ENCODE results near the gene LIX1L.

LIX1L gene

GRCh38 chr1:145996433-145997015 lies 38.7 kb upstream of the LIX1L start, which contains the start of gene TXNIP:
TXNIP (minus strand) TSS chr1:145996579; CDS start chr1:145996266, 313 bp downstream.
- TF ChIP-seq SIN3A (IDR thresholded peaks at IDR 0.05; ENCODE audit: borderline replicate concordance, insufficient read depth, low read length) (peak; percentile 91; the same call in 1 of the 2 replicates), REST (IDR thresholded peaks at IDR 0.05; ENCODE audit: insufficient read depth in 1 of 2, low read depth in 2 of 2, low read length in 2 of 2) (no peak; a peak in 1 of 4 replicates), TAF1 (IDR thresholded peaks at IDR 0.05; ENCODE audit: borderline replicate concordance, insufficient read depth, low read length) (peak; percentile 76; the same call in 1 of the 2 replicates), FOXP2 (optimal IDR thresholded peaks at IDR 0.05; ENCODE audit: borderline replicate concordance, extremely low read depth, extremely low read length, insufficient read depth) (peak; percentile 99), POLR2AphosphoS5 (IDR thresholded peaks at IDR 0.05; ENCODE audit: low read depth, low read length) (peak; percentile 94)

GRCh38 chr1:145995964-145996432 lies 38.2 kb upstream of the LIX1L start:
- TF ChIP-seq FOXP2 (optimal IDR thresholded peaks at IDR 0.05; ENCODE audit: borderline replicate concordance, extremely low read depth, extremely low read length, insufficient read depth), result no peak
- no peak for TF ChIP-seq SIN3A (IDR thresholded peaks at IDR 0.05; ENCODE audit: borderline replicate concordance, insufficient read depth, low read length)
- no peak for TF ChIP-seq TAF1 (IDR thresholded peaks at IDR 0.05; ENCODE audit: borderline replicate concordance, insufficient read depth, low read length)
- TF ChIP-seq REST (IDR thresholded peaks at IDR 0.05; ENCODE audit: insufficient read depth in 1 of 2, low read depth in 2 of 2, low read length in 2 of 2), result no peak
- no peak for TF ChIP-seq POLR2AphosphoS5 (IDR thresholded peaks at IDR 0.05; ENCODE audit: low read depth, low read length)

GRCh38 chr1:145995148-145995881 lies 37.5 kb upstream of the LIX1L start:
- no peak for TF ChIP-seq TAF1 (IDR thresholded peaks at IDR 0.05; ENCODE audit: borderline replicate concordance, insufficient read depth, low read length)
- no peak for TF ChIP-seq FOXP2 (optimal IDR thresholded peaks at IDR 0.05; ENCODE audit: borderline replicate concordance, extremely low read depth, extremely low read length, insufficient read depth)
- no peak for TF ChIP-seq POLR2AphosphoS5 (IDR thresholded peaks at IDR 0.05; ENCODE audit: low read depth, low read length)
- no peak for TF ChIP-seq REST (IDR thresholded peaks at IDR 0.05; ENCODE audit: insufficient read depth in 1 of 2, low read depth in 2 of 2, low read length in 2 of 2)
- TF ChIP-seq SIN3A (IDR thresholded peaks at IDR 0.05; ENCODE audit: borderline replicate concordance, insufficient read depth, low read length), result no peak

DNA sequence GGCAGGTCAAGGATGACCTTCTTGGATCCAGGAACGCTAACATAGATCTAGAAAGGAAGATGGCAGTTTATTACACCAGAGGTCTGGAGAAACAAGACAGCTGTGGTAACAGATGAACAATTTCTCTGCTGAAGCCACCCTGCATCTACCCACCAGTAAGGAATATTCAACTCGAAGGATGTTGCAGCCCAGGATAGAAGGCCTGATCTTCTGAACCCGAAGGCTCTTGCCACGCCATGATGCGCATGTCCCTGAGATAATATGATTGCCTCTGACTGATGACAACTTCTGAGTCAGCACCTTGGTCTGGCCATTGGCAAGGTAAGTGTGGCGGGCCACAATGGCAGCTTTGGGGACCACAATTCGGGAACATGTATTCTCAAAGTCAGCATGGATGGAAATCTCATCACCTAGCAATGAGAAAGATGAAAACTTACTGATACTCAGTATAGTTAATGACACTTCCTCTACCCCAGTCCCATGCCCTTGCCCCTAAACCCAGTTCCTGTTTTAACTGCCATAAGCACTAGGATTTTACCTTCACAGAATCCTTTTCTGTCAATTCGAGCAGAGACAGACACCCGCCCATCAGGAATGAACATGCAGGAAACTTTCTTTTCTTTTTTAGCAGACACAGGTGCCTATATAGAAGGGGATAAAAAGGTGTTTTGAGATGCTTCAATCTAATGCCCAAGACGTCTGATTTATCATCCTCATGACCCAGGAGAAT lies 36.7 kb upstream of the LIX1L start:
- TF ChIP-seq POLR2AphosphoS5 (IDR thresholded peaks at IDR 0.05; ENCODE audit: low read depth, low read length) (no peak), FOXP2 (optimal IDR thresholded peaks at IDR 0.05; ENCODE audit: borderline replicate concordance, extremely low read depth, extremely low read length, insufficient read depth) (no peak), SIN3A (IDR thresholded peaks at IDR 0.05; ENCODE audit: borderline replicate concordance, insufficient read depth, low read length) (no peak), REST (IDR thresholded peaks at IDR 0.05; ENCODE audit: insufficient read depth in 1 of 2, low read depth in 2 of 2, low read length in 2 of 2) (no peak), TAF1 (IDR thresholded peaks at IDR 0.05; ENCODE audit: borderline replicate concordance, insufficient read depth, low read length) (no peak)

All from PFSK-1 (cell line).